Naive thymus-derived CD4-positive, alpha-beta T cell (primary cell): ENCODE data around the gene CAP1. TPM values are rescaled to one million over a fixed set of nuclear protein-coding genes. Genes with fewer than 3 reads are reported as not detected.

ENCODE experiments used
- ATAC-seq: fragments of 150-1000 bp; cut with Tn5 transposase; 2 replicates; pipeline ENCODE4 v1.10.0; 2021; ENCODE audit warnings: mild to moderate bottlenecking, moderate library complexity
- CTCF ChIA-PET: fragments of 350-600 bp; sonication (Branson Sonifier 250); formaldehyde crosslinking; loops from one replicate; lab custom pipeline; 2021; ENCODE audit warnings: antibody characterized with exemption; lab: Charles Lee
- POLR2A ChIA-PET: fragments of 350-600 bp; sonication (Branson Sonifier 250); formaldehyde crosslinking; loops from one replicate; lab custom pipeline; 2021; ENCODE audit warnings: antibody characterized with exemption, inconsistent platforms; lab: Charles Lee
- DNase-seq, 9 donors: peaks; one replicate each; pipeline versions ENCODE4 v3.0.0 to v3.0.0-alpha.2; 2020 to 2022; ENCODE audit warnings: mixed read lengths in 1 of 9
- H3K27ac ChIP-seq: one replicate; pipeline ENCODE4 v1.7.0; 2013; ENCODE audit warnings: mild to moderate bottlenecking, low read depth, low read length, moderate library complexity
- H3K27me3 ChIP-seq, 2 donors: one replicate each; pipeline ENCODE4 v1.7.0; 2013; ENCODE audit warnings: low read length in 2 of 2, mild to moderate bottlenecking in 2 of 2, moderate library complexity in 2 of 2; ENCODE audit not compliant: control insufficient read depth in 2 of 2, insufficient read depth in 2 of 2
- H3K36me3 ChIP-seq, 3 experiments: 1 replicate in 2 of 3; 2 replicates in 1 of 3; pipeline ENCODE4 v1.7.0; 2013; ENCODE audit warnings: low read length in 3 of 3, mild to moderate bottlenecking in 3 of 3, moderate library complexity in 1 of 3; ENCODE audit not compliant: insufficient read depth in 3 of 3, control insufficient read depth in 2 of 3
- H3K4me1 ChIP-seq, 2 donors: one replicate each; pipeline ENCODE4 v1.7.0; 2013; ENCODE audit warnings: low read length in 2 of 2, mild to moderate bottlenecking in 2 of 2, moderate library complexity in 1 of 2; ENCODE audit not compliant: control insufficient read depth in 2 of 2, insufficient read depth in 2 of 2
- H3K4me3 ChIP-seq: 2 replicates; pipeline ENCODE4 v1.7.0; 2013; ENCODE audit warnings: mild to moderate bottlenecking, low read length
- H3K9me3 ChIP-seq, 3 experiments: 1 replicate in 2 of 3; 2 replicates in 1 of 3; pipeline ENCODE4 v1.7.0; 2013; ENCODE audit warnings: low read length in 3 of 3; ENCODE audit not compliant: control insufficient read depth in 2 of 3
- H3K27ac Mint-ChIP-seq, 9 donors: one replicate each; pipeline ENCODE4 v1.8.0; 2020 to 2022; ENCODE audit warnings: mixed read lengths in 9 of 9, mild to moderate bottlenecking in 8 of 9, moderate library complexity in 5 of 9, inconsistent platforms in 2 of 9
- H3K27me3 Mint-ChIP-seq, 5 donors: one replicate each; pipeline ENCODE4 v1.8.0; 2021 to 2022; ENCODE audit warnings: mixed read lengths in 5 of 5, mild to moderate bottlenecking in 1 of 5
- H3K36me3 Mint-ChIP-seq, 5 donors: one replicate each; pipeline ENCODE4 v1.8.0; 2020 to 2022; ENCODE audit warnings: mixed read lengths in 5 of 5, mild to moderate bottlenecking in 3 of 5, inconsistent platforms in 1 of 5
- H3K4me1 Mint-ChIP-seq, 7 donors: one replicate each; pipeline ENCODE4 v1.8.0; 2020 to 2022; ENCODE audit warnings: mixed read lengths in 7 of 7, mild to moderate bottlenecking in 3 of 7, inconsistent platforms in 1 of 7
- H3K4me3 Mint-ChIP-seq, 10 donors: one replicate each; pipeline ENCODE4 v1.8.0; 2020 to 2022; ENCODE audit warnings: mild to moderate bottlenecking in 10 of 10, mixed read lengths in 10 of 10, moderate library complexity in 6 of 10, inconsistent platforms in 2 of 10
- H3K9me3 Mint-ChIP-seq, 11 donors: one replicate each; pipeline ENCODE4 v1.8.0; 2020 to 2022; ENCODE audit warnings: mixed read lengths in 11 of 11, mild to moderate bottlenecking in 4 of 11, inconsistent platforms in 1 of 11, moderate library complexity in 1 of 11
- intact Hi-C, 2 donors: fragments of 100-400 bp; cut with micrococcal nuclease; formaldehyde crosslinking; loops; one replicate each; pipeline ENCODE4 v1.15.1; 2023
- polyA plus RNA-seq, 2 donors: library from polyadenylated mRNA; unstranded; fragments of 300-500 nt; fragmentation: Illumina TruSeq; gene quantifications; one replicate each; pipeline ENCODE4 v1.2.3, GENCODE V29; 2021
- total RNA-seq, 6 experiments: library from RNA in 5 of 6; stranded (reverse) in 5 of 6; gene quantifications; 1 replicate in 5 of 6; 2 replicates in 1 of 6; pipeline ENCODE4 v1.2.3 and lab custom pipeline; 2021 to 2026

CAP1 gene
- total and polyA plus RNA-seq, 7 experiments from 2014 or later = 176 to 683 (median 378) TPM

DNA sequence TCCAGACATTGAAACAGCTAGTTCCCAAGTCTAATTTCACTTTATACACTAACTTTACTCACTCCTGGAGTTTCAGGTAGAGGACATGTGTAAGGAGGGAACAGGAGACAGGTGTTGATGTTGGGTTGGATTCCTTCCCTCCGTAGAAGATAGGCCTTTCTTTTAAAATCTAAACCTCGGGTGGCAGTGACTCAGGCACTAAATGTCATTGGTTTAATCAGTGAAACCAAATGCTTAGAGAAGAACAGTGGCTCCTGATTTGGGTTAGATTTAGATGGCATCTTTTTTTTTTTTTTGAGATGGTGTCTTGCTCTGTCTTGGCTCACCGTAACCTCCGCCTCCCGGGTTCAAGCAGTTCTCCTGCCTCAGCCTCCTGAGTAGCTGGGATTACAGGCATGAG lies 7.2 kb downstream of the CAP1 start:
- CTCF ChIA-PET = no interaction called here
- ATAC-seq = no peak
- intact Hi-C loops = no loop called here

GRCh38 chr1:40049725-40050124 lies 9.2 kb downstream of the CAP1 start:
- DNase-seq = no peak
- Mint-ChIP-seq H3K27me3 (no peaks in the 10 kb centered on the region), H3K27ac (peak overlapping the region; percentile 56 to 97 (median 86)), H3K9me3 (no peaks in the 10 kb centered on the region), H3K4me1 (peaks cover 65 to 97% (median 85%) of the 10 kb centered on the region in 7 donors), H3K4me3 (peak overlapping the region; percentile 3 to 99 (median 72)), H3K36me3 (peaks cover 8 to 55% (median 33%) of the 10 kb centered on the region in 5 donors)
- peaks cover 0 to 3% (median 0%) of the 10 kb centered on the region in 3 experiments for H3K36me3 ChIP-seq
- intact Hi-C loops = loop anchor here (1.0 kb wide), 2 partner anchors 9 to 10 kb away; partner anchors contain the start of gene CAP1 (in 1 of the 2)
- ATAC-seq = peak; percentile 37
- H3K9me3 ChIP-seq = no peaks in the 10 kb centered on the region
- ChIA-PET POLR2A (interaction anchor here (1.0 to 17.8 kb wide), 3 partner anchors 9 to 15 kb away, joined by 3 to 306 read pairs (median 38); partner anchors contain the start of gene CAP1), CTCF (interaction anchor here (1.3 to 1.6 kb wide), 2 partner anchors 18 to 103 kb away, joined by 4 read pairs; no protein-coding TSS in a partner anchor)
- H3K27me3 ChIP-seq = no peaks in the 10 kb centered on the region
- H3K27ac ChIP-seq = peak overlapping the region; percentile 63
- peak overlapping the region; percentile 7 for H3K4me3 ChIP-seq
- H3K4me1 ChIP-seq = peaks cover 61 to 63% of the 10 kb centered on the region in 2 donors

More for the DNA sequence above, 7.2 kb downstream of the CAP1 start:
- POLR2A ChIA-PET = interaction anchor here (0.7 to 17.8 kb wide), 3 partner anchors 10 to 208 kb away, joined by 3 to 306 read pairs (median 4); no protein-coding TSS in a partner anchor
- peak overlapping the region; percentile 59 to 99 (median 70) for H3K4me3 Mint-ChIP-seq
- Histone ChIP-seq H3K4me1 (peaks cover 59 to 78% of the 10 kb centered on the region in 2 donors), H3K27ac (peak overlapping the region; percentile 52), H3K36me3 (peaks cover 0 to 3% (median 0%) of the 10 kb centered on the region in 3 experiments), H3K27me3 (no peaks in the 10 kb centered on the region), H3K9me3 (no peaks in the 10 kb centered on the region), H3K4me3 (peak overlapping the region; percentile 12)
- H3K36me3 Mint-ChIP-seq = peaks cover 8 to 58% (median 31%) of the 10 kb centered on the region in 5 donors
- no peaks in the 10 kb centered on the region for H3K27me3 Mint-ChIP-seq
- H3K9me3 Mint-ChIP-seq = no peaks in the 10 kb centered on the region
- no peak for DNase-seq
- H3K27ac Mint-ChIP-seq = peak overlapping the region; percentile 65 to 97 (median 86)
- peaks cover 65 to 95% (median 83%) of the 10 kb centered on the region in 7 donors for H3K4me1 Mint-ChIP-seq

DNA sequence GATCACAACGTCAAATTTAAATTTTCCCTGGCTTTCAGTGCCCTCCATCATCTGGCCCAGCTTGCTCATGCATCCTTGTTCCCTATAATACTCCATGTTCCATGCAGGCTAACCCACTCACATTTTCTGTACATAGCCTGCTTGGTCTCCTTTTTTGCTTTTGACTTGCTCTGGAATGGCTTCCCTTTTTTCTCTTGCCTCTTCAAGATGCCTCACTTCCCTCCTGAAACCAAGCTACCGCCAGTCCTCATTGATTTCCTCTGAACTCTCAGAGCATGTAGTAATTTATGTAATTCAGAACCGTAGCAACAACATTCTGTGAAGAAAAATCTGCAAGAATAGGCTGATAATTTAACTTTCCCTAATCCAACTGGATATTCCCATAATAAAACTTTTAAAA lies 10.3 kb downstream of the CAP1 start:
- Histone ChIP-seq H3K4me3 (no peak overlapping the region), H3K27ac (peak overlapping the region; percentile 63), H3K36me3 (peaks cover 0 to 1% (median 0%) of the 10 kb centered on the region in 3 experiments), H3K9me3 (no peaks in the 10 kb centered on the region), H3K27me3 (no peaks in the 10 kb centered on the region), H3K4me1 (peaks cover 52 to 62% of the 10 kb centered on the region in 2 donors)
- peak overlapping the region; percentile 59 to 97 (median 86) for H3K27ac Mint-ChIP-seq
- no peaks in the 10 kb centered on the region for H3K27me3 Mint-ChIP-seq
- ChIA-PET POLR2A (interaction anchor here (1.1 to 17.8 kb wide), 4 partner anchors 10 to 46 kb away, joined by 3 to 306 read pairs (median 22); partner anchors contain the start of genes CAP1 and PPT1), CTCF (interaction anchor here (0.6 to 1.4 kb wide), 4 partner anchors 9 to 199 kb away, joined by 3 to 4 read pairs (median 3); no protein-coding TSS in a partner anchor)
- peaks cover 11 to 49% (median 30%) of the 10 kb centered on the region in 5 donors for H3K36me3 Mint-ChIP-seq
- peak; percentile 45 for ATAC-seq
- H3K4me3 Mint-ChIP-seq = peak overlapping the region; percentile 23 to 99 (median 64)
- intact Hi-C loops = loop anchor here in 1 of 2 donors (1.0 kb wide), 1 partner anchor 8 kb away; no protein-coding TSS in a partner anchor
- DNase-seq = no peak
- H3K4me1 Mint-ChIP-seq = peaks cover 64 to 97% (median 86%) of the 10 kb centered on the region in 7 donors
- H3K9me3 Mint-ChIP-seq = no peaks in the 10 kb centered on the region

DNA sequence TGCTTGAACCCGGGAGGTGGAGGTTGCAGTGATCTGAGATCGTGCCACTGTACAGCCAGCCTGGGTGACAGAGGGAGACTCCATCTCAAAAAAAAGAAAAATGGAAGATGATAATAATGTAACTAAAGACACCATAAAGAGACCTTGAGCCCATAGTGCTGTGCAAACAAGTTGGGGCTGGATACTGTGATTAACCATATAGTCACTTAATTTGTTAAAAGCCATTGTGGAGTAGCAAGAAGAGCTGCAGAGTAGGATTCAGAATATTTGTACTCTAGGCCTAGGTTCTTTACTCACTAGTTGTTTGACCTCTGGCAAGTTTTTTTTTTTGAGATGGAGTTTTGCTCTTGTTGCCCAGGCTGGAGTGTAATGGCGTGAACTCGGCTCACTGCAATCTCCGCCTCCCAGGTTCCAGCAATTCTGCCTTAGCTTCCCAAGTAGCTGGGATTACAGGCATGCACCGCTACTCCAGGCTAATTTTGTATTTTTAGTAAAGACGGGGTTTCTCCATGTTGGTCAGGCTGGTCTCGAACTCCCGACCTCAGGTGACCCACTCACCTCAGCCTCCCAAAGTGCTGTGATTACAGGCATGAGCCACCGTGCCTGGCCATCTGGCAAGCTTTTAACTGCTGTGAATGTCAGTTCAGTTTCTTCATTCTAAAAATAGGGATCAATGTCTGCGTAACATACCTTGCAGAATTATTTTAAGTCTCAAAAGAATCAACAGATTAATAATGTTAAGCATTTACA lies 12.8 kb downstream of the CAP1 start:
- no peaks in the 10 kb centered on the region for H3K9me3 ChIP-seq
- H3K4me1 ChIP-seq = peaks cover 53 to 68% of the 10 kb centered on the region in 2 donors
- Mint-ChIP-seq H3K4me3 (peak overlapping the region in 8 of 10 donors; percentile 26 to 87 (median 50)), H3K4me1 (peaks cover 67 to 99% (median 91%) of the 10 kb centered on the region in 7 donors), H3K27ac (peak overlapping the region in 8 of 9 donors; percentile 56 to 97 (median 88)), H3K36me3 (peaks cover 11 to 48% (median 30%) of the 10 kb centered on the region in 5 donors), H3K27me3 (no peaks in the 10 kb centered on the region), H3K9me3 (no peaks in the 10 kb centered on the region)
- intact Hi-C loops = no loop called here
- peak overlapping the region; percentile 32 for H3K27ac ChIP-seq
- peaks cover 0 to 7% (median 3%) of the 10 kb centered on the region in 3 experiments for H3K36me3 ChIP-seq
- no peaks in the 10 kb centered on the region for H3K27me3 ChIP-seq
- no peak overlapping the region for H3K4me3 ChIP-seq
- ChIA-PET CTCF (interaction anchor here (0.7 kb wide), 1 partner anchor 262 kb away, joined by 3 read pairs; no protein-coding TSS in a partner anchor), POLR2A (interaction anchor here (5.1 to 17.8 kb wide), 2 partner anchors 11 to 13 kb away, joined by 38 to 306 read pairs; partner anchors contain the start of gene CAP1)
- ATAC-seq (no peak), DNase-seq (no peak)

DNA sequence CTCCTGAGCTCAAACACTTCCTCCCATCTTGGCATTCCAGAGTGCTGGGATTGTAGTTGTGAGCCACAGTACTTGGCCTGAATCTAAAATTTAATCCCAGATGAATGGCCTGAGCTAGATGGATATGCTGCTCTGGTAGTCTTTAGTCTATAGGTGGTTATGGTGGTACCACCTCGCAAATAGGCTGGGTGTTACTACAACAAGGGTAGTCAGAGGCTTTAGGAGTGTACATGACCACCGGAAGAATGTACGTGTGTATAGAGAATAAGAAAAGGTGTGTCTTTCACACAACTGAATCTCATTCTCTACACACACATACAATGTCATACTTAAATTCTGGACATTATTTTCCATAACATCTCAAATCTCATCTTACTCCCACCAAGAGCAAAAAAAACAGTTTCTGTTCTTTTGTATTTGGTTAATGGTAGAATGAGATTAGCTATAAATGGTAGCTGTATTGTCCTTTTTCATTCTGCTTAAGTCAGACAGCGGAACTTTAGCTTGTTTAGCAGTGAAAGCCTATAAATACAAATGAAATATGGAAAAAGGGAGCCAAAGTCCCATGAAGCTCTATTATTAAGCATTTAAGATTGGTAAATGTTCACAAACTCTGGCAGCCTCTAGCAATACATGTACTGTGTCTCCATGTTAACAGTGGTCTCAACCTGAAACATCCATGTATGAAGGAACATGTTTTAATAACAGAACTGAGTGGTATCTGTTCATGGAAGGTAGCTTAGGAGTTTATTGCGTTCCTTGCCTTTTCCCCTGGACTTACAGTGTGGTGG lies 16.2 kb downstream of the CAP1 start:
- peak overlapping the region; percentile 27 to 87 (median 64) for H3K4me3 Mint-ChIP-seq
- no peaks in the 10 kb centered on the region for H3K9me3 Mint-ChIP-seq
- ATAC-seq (no peak), DNase-seq (no peak)
- H3K27ac ChIP-seq = peak overlapping the region; percentile 77
- intact Hi-C loops = no loop called here
- H3K27ac Mint-ChIP-seq = peak overlapping the region; percentile 48 to 97 (median 89)
- peaks cover 9 to 54% (median 27%) of the 10 kb centered on the region in 5 donors for H3K36me3 Mint-ChIP-seq
- H3K27me3 ChIP-seq = no peaks in the 10 kb centered on the region
- CTCF ChIA-PET = interaction anchor here (0.6 to 1.6 kb wide), 5 partner anchors 14 to 351 kb away, joined by 3 to 5 read pairs (median 4); no protein-coding TSS in a partner anchor
- H3K4me3 ChIP-seq = peak overlapping the region; percentile 3
- POLR2A ChIA-PET = interaction anchor here (2.0 to 21.3 kb wide), 3 partner anchors 11 to 24 kb away, joined by 7 to 306 read pairs (median 11); partner anchors contain the start of gene CAP1
- H3K4me1 Mint-ChIP-seq = peaks cover 75 to 100% (median 95%) of the 10 kb centered on the region in 7 donors
- no peaks in the 10 kb centered on the region for H3K27me3 Mint-ChIP-seq
- peaks cover 3 to 25% (median 4%) of the 10 kb centered on the region in 3 experiments for H3K36me3 ChIP-seq
- H3K4me1 ChIP-seq = peaks cover 58 to 77% of the 10 kb centered on the region in 2 donors
- no peaks in the 10 kb centered on the region for H3K9me3 ChIP-seq
